ENCODE data around the gene CLEC2B. TPM values are rescaled to one million over a fixed set of nuclear protein-coding genes. Genes with fewer than 3 reads are reported as not detected.

CLEC2B gene
- total RNA-seq, 1 experiment from 2014 or later, result 12.3 TPM

GRCh38 chr12:9899209-9899608 is 30.1 kb upstream of the CLEC2B start:
- Histone ChIP-seq H3K27me3 (replicated peaks; ENCODE audit: insufficient read depth, low read depth, low read length, poor library complexity) (peaks cover 6% of the 10 kb centered on the region), H3K27ac (ENCODE audit: low read depth, low read length, poor library complexity, severe bottlenecking) (no peak overlapping the region), H3K9me3 (ENCODE audit: low read depth, low read length, poor library complexity, severe bottlenecking) (peaks cover 5% of the 10 kb centered on the region), H3K4me3 (ENCODE audit: low read depth, low read length, poor library complexity, severe bottlenecking) (no peak overlapping the region), H3K4me1 (ENCODE audit: insufficient read depth, low read length, poor library complexity, severe bottlenecking) (no peaks in the 10 kb centered on the region), H3K36me3 (ENCODE audit: insufficient read depth, low read length, poor library complexity, severe bottlenecking) (no peaks in the 10 kb centered on the region)
- POLR2A ChIA-PET (ENCODE audit: low non-redundant PET), result no interaction called here
- DNase-seq (ENCODE audit: low spot score), result no peak
- CTCF ChIA-PET, result no interaction called here
- intact Hi-C loops (cut with micrococcal nuclease; ENCODE audit: unreplicated experiment), result no loop called here
- no peak for TF ChIP-seq CTCF (conservative IDR thresholded peaks at IDR 0.05; ENCODE audit: low read depth, low read length)
- TF ChIP-seq EZH2 (IDR thresholded peaks at IDR 0.05; ENCODE audit: borderline replicate concordance, low read depth, low read length, poor library complexity, severe bottlenecking), result no peak
- BruUV-seq (replicated peaks), result no TSS peak

- BruUV-seq (replicated peaks), result no TSS peak
- H3K9me3 ChIP-seq (ENCODE audit: low read depth, low read length, poor library complexity, severe bottlenecking), result peaks cover 3% of the 10 kb centered on the region
- TF ChIP-seq EZH2 (IDR thresholded peaks at IDR 0.05; ENCODE audit: borderline replicate concordance, low read depth, low read length, poor library complexity, severe bottlenecking), result no peak
- no peak for TF ChIP-seq CTCF (conservative IDR thresholded peaks at IDR 0.05; ENCODE audit: low read depth, low read length)
- CTCF ChIA-PET, result no interaction called here
- intact Hi-C loops (cut with micrococcal nuclease; ENCODE audit: unreplicated experiment), result no loop called here
- POLR2A ChIA-PET (ENCODE audit: low non-redundant PET), result no interaction called here
- no peaks in the 10 kb centered on the region for H3K36me3 ChIP-seq (ENCODE audit: insufficient read depth, low read length, poor library complexity, severe bottlenecking)
- H3K4me1 ChIP-seq (ENCODE audit: insufficient read depth, low read length, poor library complexity, severe bottlenecking), result no peaks in the 10 kb centered on the region
- no peak overlapping the region for H3K27ac ChIP-seq (ENCODE audit: low read depth, low read length, poor library complexity, severe bottlenecking)
- no peak overlapping the region for H3K4me3 ChIP-seq (ENCODE audit: low read depth, low read length, poor library complexity, severe bottlenecking)
- DNase-seq (ENCODE audit: low spot score), result no peak
- H3K27me3 ChIP-seq (replicated peaks; ENCODE audit: insufficient read depth, low read depth, low read length, poor library complexity), result peaks cover 10% of the 10 kb centered on the region
Measured at GRCh38 chr12:9897535-9897934, 28.4 kb upstream of the CLEC2B start.

- POLR2A ChIA-PET (ENCODE audit: low non-redundant PET), result interaction anchor here (0.6 kb wide), 1 partner anchor 34 kb away, joined by 3 read pairs; no protein-coding TSS in a partner anchor
Measured at GRCh38 chr12:9895215-9895971, 26.2 kb upstream of the CLEC2B start.

More at GRCh38 chr12:9895215-9895971, 26.2 kb upstream of the CLEC2B start:
- Histone ChIP-seq H3K27ac (ENCODE audit: low read depth, low read length, poor library complexity, severe bottlenecking) (no peak overlapping the region), H3K9me3 (ENCODE audit: low read depth, low read length, poor library complexity, severe bottlenecking) (no peaks in the 10 kb centered on the region), H3K4me1 (ENCODE audit: insufficient read depth, low read length, poor library complexity, severe bottlenecking) (no peaks in the 10 kb centered on the region), H3K36me3 (ENCODE audit: insufficient read depth, low read length, poor library complexity, severe bottlenecking) (no peaks in the 10 kb centered on the region), H3K4me3 (ENCODE audit: low read depth, low read length, poor library complexity, severe bottlenecking) (no peak overlapping the region), H3K27me3 (replicated peaks; ENCODE audit: insufficient read depth, low read depth, low read length, poor library complexity) (peaks cover 10% of the 10 kb centered on the region)
- intact Hi-C loops (cut with micrococcal nuclease; ENCODE audit: unreplicated experiment), result no loop called here
- DNase-seq (ENCODE audit: low spot score), result no peak
- CTCF ChIA-PET, result no interaction called here
- TF ChIP-seq EZH2 (IDR thresholded peaks at IDR 0.05; ENCODE audit: borderline replicate concordance, low read depth, low read length, poor library complexity, severe bottlenecking) (no peak), CTCF (conservative IDR thresholded peaks at IDR 0.05; ENCODE audit: low read depth, low read length) (no peak)
- no TSS peak for BruUV-seq (replicated peaks)
